Progenitor cell of endocrine pancreas (in vitro differentiated cells): ENCODE results near the gene TH. TPM values are rescaled to one million over a fixed set of nuclear protein-coding genes. Genes with fewer than 3 reads are reported as not detected.

Experiments
- DNase-seq: peaks from one replicate; pipeline ENCODE4 v3.0.0; 2021; ENCODE audit warnings: low spot score; ENCODE audit not compliant: unreplicated experiment
- H3K27ac Mint-ChIP-seq: 2 replicates; pipeline ENCODE4 v1.8.0; 2021; ENCODE audit warnings: mild to moderate bottlenecking, moderate library complexity, mixed read lengths
- H3K27me3 Mint-ChIP-seq: 2 replicates; pipeline ENCODE4 v1.8.0; 2021; ENCODE audit warnings: mixed read lengths
- H3K36me3 Mint-ChIP-seq: 2 replicates; pipeline ENCODE4 v1.8.0; 2022; ENCODE audit warnings: mixed read lengths; ENCODE audit not compliant: insufficient read depth
- H3K4me1 Mint-ChIP-seq: 2 replicates; pipeline ENCODE4 v1.8.0; 2021; ENCODE audit warnings: low read depth, mixed read lengths
- H3K4me3 Mint-ChIP-seq: 2 replicates; pipeline ENCODE4 v1.8.0; 2021; ENCODE audit warnings: low read depth, mild to moderate bottlenecking, moderate library complexity, mixed read lengths
- H3K9me3 Mint-ChIP-seq: 2 replicates; pipeline ENCODE4 v1.8.0; 2021; ENCODE audit warnings: low read depth, mixed read lengths
- CTCF ChIP-seq: fragments of 200-600 bp; sonication (generic); IDR thresholded peaks from one replicate; pipeline ENCODE4 v1.5.0; 2021; ENCODE audit warnings: antibody characterized with exemption, mild to moderate bottlenecking; ENCODE audit not compliant: unreplicated experiment
- total RNA-seq: library from RNA; stranded (reverse); gene quantifications from 2 replicates; pipeline ENCODE4 v1.2.1, GENCODE V29; 2021

The TH gene
- total RNA-seq, 1 donor from 2014 or later = 0.53 TPM

- Mint-ChIP-seq H3K36me3 (no peaks in the 10 kb centered on the region), H3K4me3 (no peak overlapping the region), H3K27ac (no peak overlapping the region), H3K27me3 (peaks cover 6% of the 10 kb centered on the region), H3K9me3 (no peaks in the 10 kb centered on the region), H3K4me1 (no peaks in the 10 kb centered on the region)
- TF ChIP-seq CTCF = no peak
- no peak for DNase-seq
These were observed 1.1 kb upstream of the TH start for GRCh38 chr11:2172676-2173075.

GRCh38 chr11:2169626-2170570 lies 1.7 kb downstream of the TH start:
- Mint-ChIP-seq H3K4me1 (no peaks in the 10 kb centered on the region), H3K36me3 (no peaks in the 10 kb centered on the region), H3K9me3 (no peaks in the 10 kb centered on the region), H3K27ac (no peak overlapping the region), H3K27me3 (peaks cover 6% of the 10 kb centered on the region), H3K4me3 (no peak overlapping the region)
- no peak for TF ChIP-seq CTCF
- no peak for DNase-seq

GRCh38 chr11:2169005-2169378 lies 2.6 kb downstream of the TH start:
- peaks cover 6% of the 10 kb centered on the region for H3K27me3 Mint-ChIP-seq
- no peaks in the 10 kb centered on the region for H3K36me3 Mint-ChIP-seq
- no peak for TF ChIP-seq CTCF
- H3K27ac Mint-ChIP-seq = no peak overlapping the region
- H3K4me3 Mint-ChIP-seq = no peak overlapping the region
- H3K4me1 Mint-ChIP-seq = no peaks in the 10 kb centered on the region
- no peak for DNase-seq
- no peaks in the 10 kb centered on the region for H3K9me3 Mint-ChIP-seq

- DNase-seq = no peak
- peaks cover 6% of the 10 kb centered on the region for H3K27me3 Mint-ChIP-seq
- no peaks in the 10 kb centered on the region for H3K9me3 Mint-ChIP-seq
- H3K27ac Mint-ChIP-seq = no peak overlapping the region
- H3K36me3 Mint-ChIP-seq = no peaks in the 10 kb centered on the region
- no peak overlapping the region for H3K4me3 Mint-ChIP-seq
- H3K4me1 Mint-ChIP-seq = no peaks in the 10 kb centered on the region
- TF ChIP-seq CTCF = no peak
These were observed 3.2 kb downstream of the TH start for GRCh38 chr11:2168286-2169004.

GRCh38 chr11:2167141-2168045 lies 4.2 kb downstream of the TH start:
- H3K27me3 Mint-ChIP-seq = peaks cover 3% of the 10 kb centered on the region
- H3K4me3 Mint-ChIP-seq = no peak overlapping the region

More at GRCh38 chr11:2167141-2168045, 4.2 kb downstream of the TH start:
- Mint-ChIP-seq H3K36me3 (no peaks in the 10 kb centered on the region), H3K4me1 (no peaks in the 10 kb centered on the region), H3K9me3 (no peaks in the 10 kb centered on the region), H3K27ac (no peak overlapping the region)
- no peak for TF ChIP-seq CTCF
- no peak for DNase-seq
